Measurements from ENCODE around the gene KCNK13. TPM values are rescaled to one million over a fixed set of nuclear protein-coding genes. Genes with fewer than 3 reads are reported as not detected.

Gene KCNK13
- total and polyA plus RNA-seq, 3 experiments from 2014 or later = 0.09 to 0.16 TPM; not detected in 1

DNA sequence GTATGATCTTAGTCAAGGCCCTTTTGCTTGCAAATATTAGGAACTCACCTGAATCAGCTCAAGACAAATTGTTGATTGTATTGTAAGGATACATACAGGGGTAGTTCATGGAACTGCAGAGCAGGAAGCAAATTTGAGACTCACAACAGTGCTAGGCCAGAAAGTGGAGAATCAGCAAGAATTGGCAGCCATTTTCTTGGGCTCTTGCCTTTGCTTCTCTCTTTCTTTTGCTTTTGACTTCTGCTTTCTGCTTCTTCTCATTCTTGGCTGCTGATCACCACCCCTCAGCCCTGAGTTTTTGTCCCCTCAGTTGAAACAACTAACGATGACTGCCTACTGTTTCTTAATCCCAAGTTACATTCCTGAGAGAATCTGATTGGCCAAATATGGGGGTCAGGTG is 34.8 kb downstream of the KCNK13 start:
- H3K27ac Mint-ChIP-seq = no peak overlapping the region
- Histone ChIP-seq H3K4me3 (ENCODE audit: low read length) (no peak overlapping the region), H3K27ac (ENCODE audit: low read depth, low read length) (no peak overlapping the region), H3K36me3 (ENCODE audit: insufficient read depth, low read length) (no peaks in the 10 kb centered on the region), H3K9me3 (ENCODE audit: low read length) (no peaks in the 10 kb centered on the region), H3K27me3 (ENCODE audit: insufficient read depth, low read length, poor library complexity, severe bottlenecking) (no peaks in the 10 kb centered on the region), H3K4me1 (ENCODE audit: insufficient read depth, low read length) (no peaks in the 10 kb centered on the region)
- peaks cover 0 to under 1% (median 0%) of the 10 kb centered on the region in 3 donors for H3K36me3 Mint-ChIP-seq
- DNase-seq = no peak
- peaks cover 8 to 30% of the 10 kb centered on the region in 2 donors for H3K27me3 Mint-ChIP-seq
- no peaks in the 10 kb centered on the region for H3K9me3 Mint-ChIP-seq
- H3K4me3 Mint-ChIP-seq = no peak overlapping the region
- H3K4me1 Mint-ChIP-seq = no peaks in the 10 kb centered on the region
- POLR2A ChIA-PET = no interaction called here
- CTCF ChIA-PET = no interaction called here

DNA sequence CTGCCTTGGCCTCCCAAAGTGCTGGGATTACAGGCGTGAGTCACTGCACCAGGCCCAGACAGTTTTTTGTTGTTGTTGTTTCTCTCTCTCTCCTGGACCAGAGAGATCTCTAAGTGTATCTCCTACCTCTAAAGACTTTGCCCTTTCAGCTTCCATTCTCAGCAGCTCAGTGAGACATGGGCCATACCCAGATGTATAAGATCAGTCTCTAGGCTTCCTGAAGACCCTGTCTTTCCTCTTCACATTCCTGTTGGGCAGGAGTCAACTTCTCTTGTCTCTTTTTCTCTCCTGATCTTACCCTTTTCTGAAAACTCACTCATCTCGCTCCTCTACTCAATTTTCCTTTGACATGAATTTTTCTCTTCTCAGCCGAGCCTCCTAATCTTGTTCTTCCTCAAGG is 42.0 kb downstream of the KCNK13 start:
- no peaks in the 10 kb centered on the region for H3K36me3 Mint-ChIP-seq

DNA sequence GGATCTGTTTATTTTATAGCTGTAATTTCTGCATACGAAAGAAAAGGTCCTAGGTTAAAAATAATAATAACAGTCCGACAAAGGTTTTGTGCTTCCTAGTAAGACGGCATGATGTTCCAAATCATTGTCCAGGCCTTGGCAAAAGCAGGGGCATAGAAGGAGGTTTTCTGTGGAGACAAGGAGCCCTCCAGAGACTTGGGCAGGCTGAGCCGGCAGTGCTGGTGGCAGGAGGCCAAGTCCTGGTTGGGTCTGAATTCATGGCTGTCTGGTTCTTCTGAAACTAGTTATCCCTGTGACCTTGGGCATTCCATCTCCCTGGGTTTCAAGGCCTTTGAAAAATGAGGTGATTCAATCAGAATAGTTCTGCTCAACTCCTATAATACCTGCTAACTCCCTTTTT is 44.0 kb downstream of the KCNK13 start:
- Histone ChIP-seq H3K36me3 (ENCODE audit: insufficient read depth, low read length) (no peaks in the 10 kb centered on the region), H3K27ac (ENCODE audit: low read depth, low read length) (no peak overlapping the region), H3K4me3 (ENCODE audit: low read length) (no peak overlapping the region), H3K9me3 (ENCODE audit: low read length) (no peaks in the 10 kb centered on the region), H3K27me3 (ENCODE audit: insufficient read depth, low read length, poor library complexity, severe bottlenecking) (no peaks in the 10 kb centered on the region), H3K4me1 (ENCODE audit: insufficient read depth, low read length) (no peaks in the 10 kb centered on the region)
- DNase-seq = no peak
- Mint-ChIP-seq H3K4me3 (no peak overlapping the region), H3K27ac (no peak overlapping the region), H3K9me3 (peaks cover 0 to 2% (median 0%) of the 10 kb centered on the region in 5 donors), H3K4me1 (no peaks in the 10 kb centered on the region), H3K27me3 (peaks cover 9 to 16% of the 10 kb centered on the region in 2 donors), H3K36me3 (no peaks in the 10 kb centered on the region)
- ChIA-PET POLR2A (no interaction called here), CTCF (no interaction called here)

More for the DNA sequence above, 42.0 kb downstream of the KCNK13 start:
- no peak overlapping the region for H3K4me3 ChIP-seq (ENCODE audit: low read length)
- ChIA-PET CTCF (no interaction called here), POLR2A (no interaction called here)
- Mint-ChIP-seq H3K9me3 (peaks cover 0 to 2% (median 0%) of the 10 kb centered on the region in 5 donors), H3K4me3 (no peak overlapping the region), H3K4me1 (no peaks in the 10 kb centered on the region), H3K27me3 (peaks cover 9 to 12% of the 10 kb centered on the region in 2 donors), H3K27ac (no peak overlapping the region)
- no peak for DNase-seq
- no peaks in the 10 kb centered on the region for H3K27me3 ChIP-seq (ENCODE audit: insufficient read depth, low read length, poor library complexity, severe bottlenecking)
- no peaks in the 10 kb centered on the region for H3K36me3 ChIP-seq (ENCODE audit: insufficient read depth, low read length)
- H3K9me3 ChIP-seq (ENCODE audit: low read length) = no peaks in the 10 kb centered on the region
- no peak overlapping the region for H3K27ac ChIP-seq (ENCODE audit: low read depth, low read length)
- no peaks in the 10 kb centered on the region for H3K4me1 ChIP-seq (ENCODE audit: insufficient read depth, low read length)

DNA sequence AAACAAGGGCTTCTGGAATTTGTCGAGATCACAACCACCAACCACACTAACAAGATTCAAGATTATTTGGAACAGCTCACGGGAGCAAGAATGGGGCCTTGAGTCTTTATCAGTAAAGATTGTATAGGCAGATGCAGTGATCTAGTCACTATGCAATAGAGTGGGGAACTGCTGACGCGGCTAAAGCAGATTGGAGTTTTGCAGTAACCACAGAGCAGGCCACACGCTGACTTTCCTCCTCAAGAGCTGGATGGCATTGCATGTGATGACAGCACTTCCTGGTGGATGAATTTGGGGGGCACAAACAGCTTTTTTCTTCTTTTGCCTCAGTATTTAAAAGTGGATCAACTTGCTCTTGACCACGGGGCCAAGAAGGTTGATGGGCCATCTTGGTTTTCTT is 46.0 kb downstream of the KCNK13 start:
- no peak for DNase-seq
- Mint-ChIP-seq H3K27me3 (peaks cover 11 to 33% of the 10 kb centered on the region in 2 donors), H3K36me3 (no peaks in the 10 kb centered on the region), H3K4me3 (no peak overlapping the region), H3K9me3 (peaks cover 0 to 2% (median 0%) of the 10 kb centered on the region in 5 donors), H3K27ac (no peak overlapping the region), H3K4me1 (no peaks in the 10 kb centered on the region)
- no peak overlapping the region for H3K4me3 ChIP-seq (ENCODE audit: low read length)
- peaks cover 7% of the 10 kb centered on the region for H3K27me3 ChIP-seq (ENCODE audit: insufficient read depth, low read length, poor library complexity, severe bottlenecking)
- H3K4me1 ChIP-seq (ENCODE audit: insufficient read depth, low read length) = no peaks in the 10 kb centered on the region
- H3K9me3 ChIP-seq (ENCODE audit: low read length) = no peaks in the 10 kb centered on the region
- ChIA-PET CTCF (no interaction called here), POLR2A (no interaction called here)
- no peak overlapping the region for H3K27ac ChIP-seq (ENCODE audit: low read depth, low read length)
- no peaks in the 10 kb centered on the region for H3K36me3 ChIP-seq (ENCODE audit: insufficient read depth, low read length)

DNA sequence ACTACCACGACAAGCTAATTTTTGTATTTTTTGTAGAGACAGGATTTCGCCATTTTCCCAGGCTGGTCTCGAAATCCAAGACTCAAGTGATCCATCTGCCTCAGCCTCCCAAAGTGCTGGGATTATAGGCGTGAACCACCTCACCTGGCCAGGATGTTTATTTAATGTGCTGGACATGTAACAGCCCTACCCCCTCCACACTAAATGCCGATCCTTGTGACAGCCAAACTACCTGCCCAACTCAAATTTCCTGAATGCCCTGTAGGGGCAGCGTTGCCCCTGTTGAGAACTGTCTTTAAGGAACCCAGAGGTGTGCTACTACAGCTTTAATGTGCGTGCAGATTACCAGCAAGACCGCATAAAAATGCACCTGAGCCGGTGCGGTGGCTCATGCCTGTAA is 48.1 kb downstream of the KCNK13 start:
- no peaks in the 10 kb centered on the region for H3K36me3 Mint-ChIP-seq
- Histone ChIP-seq H3K27me3 (ENCODE audit: insufficient read depth, low read length, poor library complexity, severe bottlenecking) (peaks cover 7% of the 10 kb centered on the region), H3K4me3 (ENCODE audit: low read length) (no peak overlapping the region), H3K4me1 (ENCODE audit: insufficient read depth, low read length) (no peaks in the 10 kb centered on the region), H3K27ac (ENCODE audit: low read depth, low read length) (no peak overlapping the region), H3K9me3 (ENCODE audit: low read length) (no peaks in the 10 kb centered on the region), H3K36me3 (ENCODE audit: insufficient read depth, low read length) (no peaks in the 10 kb centered on the region)
- H3K4me1 Mint-ChIP-seq = no peaks in the 10 kb centered on the region
- no peak for DNase-seq
- peaks cover 11 to 36% of the 10 kb centered on the region in 2 donors for H3K27me3 Mint-ChIP-seq
- no peak overlapping the region for H3K4me3 Mint-ChIP-seq
- CTCF ChIA-PET = no interaction called here
- POLR2A ChIA-PET = no interaction called here
- H3K9me3 Mint-ChIP-seq = no peaks in the 10 kb centered on the region
- no peak overlapping the region for H3K27ac Mint-ChIP-seq

DNA sequence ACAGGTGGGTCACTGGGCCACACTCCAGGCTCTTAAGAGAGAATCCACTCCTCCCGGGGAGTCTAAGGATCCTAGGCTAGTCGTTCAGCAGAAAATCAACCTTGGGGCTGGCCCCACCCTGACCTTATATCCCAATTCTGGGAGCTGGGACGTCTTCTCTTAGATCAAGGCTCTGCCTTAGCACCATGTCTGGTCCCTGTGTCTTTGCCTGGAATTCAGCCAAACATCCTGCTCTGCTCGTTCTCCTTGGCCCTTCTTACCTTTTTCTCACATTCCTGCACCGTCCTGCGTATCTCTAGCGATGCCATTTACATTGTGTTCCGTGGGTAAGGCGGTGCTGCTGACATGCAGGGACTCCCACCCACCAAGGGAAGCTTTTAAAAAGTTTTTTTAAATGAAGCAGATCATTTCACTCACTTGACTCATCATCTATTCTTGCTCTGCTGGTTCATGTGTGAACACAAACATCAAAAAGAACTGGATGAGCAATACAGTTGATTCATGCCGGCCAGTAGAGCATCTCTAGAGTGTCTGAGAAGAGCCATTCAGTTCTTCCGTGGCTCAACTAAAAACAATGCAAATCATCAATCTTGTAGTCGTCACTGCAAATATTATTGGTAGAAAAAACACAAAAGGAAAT is 50.2 kb downstream of the KCNK13 start:
- no peaks in the 10 kb centered on the region for H3K9me3 Mint-ChIP-seq
- H3K36me3 ChIP-seq (ENCODE audit: insufficient read depth, low read length) = no peaks in the 10 kb centered on the region
- no peak overlapping the region for H3K27ac Mint-ChIP-seq
- H3K27me3 ChIP-seq (ENCODE audit: insufficient read depth, low read length, poor library complexity, severe bottlenecking) = peaks cover 7% of the 10 kb centered on the region
- no peaks in the 10 kb centered on the region for H3K9me3 ChIP-seq (ENCODE audit: low read length)
- peaks cover 10 to 52% of the 10 kb centered on the region in 2 donors for H3K27me3 Mint-ChIP-seq
- ChIA-PET CTCF (no interaction called here), POLR2A (no interaction called here)
- H3K4me3 ChIP-seq (ENCODE audit: low read length) = no peak overlapping the region
- no peaks in the 10 kb centered on the region for H3K4me1 ChIP-seq (ENCODE audit: insufficient read depth, low read length)
- no peak for DNase-seq
- H3K36me3 Mint-ChIP-seq = no peaks in the 10 kb centered on the region
- no peak overlapping the region for H3K4me3 Mint-ChIP-seq
- no peaks in the 10 kb centered on the region for H3K4me1 Mint-ChIP-seq
- H3K27ac ChIP-seq (ENCODE audit: low read depth, low read length) = no peak overlapping the region

DNA sequence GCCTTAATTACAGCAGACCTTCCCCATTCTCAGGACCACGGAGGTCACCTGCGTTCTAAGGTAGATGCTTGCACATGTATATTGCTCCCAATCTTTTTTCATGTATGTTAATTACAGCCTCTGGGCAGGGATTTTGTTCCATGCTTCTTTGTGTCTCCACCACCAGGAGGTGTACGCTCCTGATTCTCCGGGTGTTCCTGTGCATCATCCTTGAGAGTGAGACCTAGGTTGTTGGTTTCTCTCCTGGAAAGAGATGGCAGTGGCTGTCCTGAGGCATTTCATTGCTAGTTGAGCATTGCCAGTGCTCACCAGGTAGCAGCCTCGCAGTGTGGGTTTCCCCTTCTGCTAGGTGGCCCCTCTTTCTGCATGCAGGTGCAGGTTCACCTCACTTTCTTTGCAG is 52.8 kb downstream of the KCNK13 start:
- H3K9me3 Mint-ChIP-seq = no peaks in the 10 kb centered on the region
- CTCF ChIA-PET = no interaction called here
- POLR2A ChIA-PET = no interaction called here
- H3K27me3 Mint-ChIP-seq = peaks cover 8 to 62% of the 10 kb centered on the region in 2 donors
- H3K27ac Mint-ChIP-seq = no peak overlapping the region
- Histone ChIP-seq H3K27me3 (ENCODE audit: insufficient read depth, low read length, poor library complexity, severe bottlenecking) (peaks cover 7% of the 10 kb centered on the region), H3K9me3 (ENCODE audit: low read length) (no peaks in the 10 kb centered on the region), H3K4me1 (ENCODE audit: insufficient read depth, low read length) (no peaks in the 10 kb centered on the region), H3K4me3 (ENCODE audit: low read length) (no peak overlapping the region), H3K27ac (ENCODE audit: low read depth, low read length) (no peak overlapping the region), H3K36me3 (ENCODE audit: insufficient read depth, low read length) (no peaks in the 10 kb centered on the region)
- H3K36me3 Mint-ChIP-seq = no peaks in the 10 kb centered on the region
- no peaks in the 10 kb centered on the region for H3K4me1 Mint-ChIP-seq
- H3K4me3 Mint-ChIP-seq = no peak overlapping the region
- DNase-seq = no peak

DNA sequence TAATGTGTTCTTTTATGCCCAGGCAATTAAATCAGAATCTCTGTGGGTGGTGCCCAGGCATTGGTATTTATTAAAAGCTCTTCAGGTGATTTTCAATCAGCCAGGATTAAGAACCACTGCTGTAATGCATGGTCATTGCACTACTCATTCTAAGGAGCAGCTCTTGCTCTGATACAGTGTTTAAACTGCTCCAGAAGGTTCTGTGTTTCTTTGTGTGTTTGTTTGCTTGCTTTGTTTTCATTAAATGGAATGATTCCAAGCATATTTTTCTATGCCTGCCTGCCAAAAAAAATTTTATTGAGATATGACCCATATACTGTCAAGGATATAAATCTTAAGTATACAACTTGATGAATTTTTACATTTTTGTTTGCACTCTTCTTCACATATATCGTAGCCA is 54.0 kb downstream of the KCNK13 start:
- Mint-ChIP-seq H3K27me3 (peaks cover 8 to 57% of the 10 kb centered on the region in 2 donors), H3K9me3 (no peaks in the 10 kb centered on the region), H3K4me3 (no peak overlapping the region), H3K27ac (no peak overlapping the region), H3K4me1 (no peaks in the 10 kb centered on the region), H3K36me3 (no peaks in the 10 kb centered on the region)
- no peak for DNase-seq
- ChIA-PET POLR2A (no interaction called here), CTCF (no interaction called here)
- Histone ChIP-seq H3K27me3 (ENCODE audit: insufficient read depth, low read length, poor library complexity, severe bottlenecking) (peaks cover 7% of the 10 kb centered on the region), H3K9me3 (ENCODE audit: low read length) (no peaks in the 10 kb centered on the region), H3K27ac (ENCODE audit: low read depth, low read length) (no peak overlapping the region), H3K36me3 (ENCODE audit: insufficient read depth, low read length) (no peaks in the 10 kb centered on the region), H3K4me3 (ENCODE audit: low read length) (no peak overlapping the region), H3K4me1 (ENCODE audit: insufficient read depth, low read length) (no peaks in the 10 kb centered on the region)

DNA sequence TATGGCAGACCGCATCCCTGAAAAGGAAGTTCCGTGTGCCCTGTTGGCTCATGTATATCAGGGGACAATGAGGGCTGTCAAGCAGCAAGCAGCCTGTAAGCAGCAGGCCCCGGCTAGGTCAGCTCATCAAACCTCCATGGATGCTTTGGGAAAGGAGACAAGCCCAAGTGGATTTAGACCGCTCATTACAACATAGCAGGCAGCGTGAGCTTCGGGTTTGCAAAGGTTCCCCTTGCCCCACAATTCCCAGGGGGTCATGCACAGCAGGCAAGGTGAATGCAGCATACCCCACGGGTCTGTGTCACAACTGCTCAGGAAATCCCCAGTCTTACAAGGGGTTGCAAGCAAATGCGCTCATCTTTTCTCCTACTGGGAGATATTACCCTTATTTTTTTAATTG is 54.6 kb downstream of the KCNK13 start:
- no peaks in the 10 kb centered on the region for H3K9me3 ChIP-seq (ENCODE audit: low read length)
- no peaks in the 10 kb centered on the region for H3K4me1 ChIP-seq (ENCODE audit: insufficient read depth, low read length)
- H3K4me1 Mint-ChIP-seq = no peaks in the 10 kb centered on the region
- H3K27ac ChIP-seq (ENCODE audit: low read depth, low read length) = no peak overlapping the region
- no peak for DNase-seq
- peaks cover 8 to 53% of the 10 kb centered on the region in 2 donors for H3K27me3 Mint-ChIP-seq
- H3K27ac Mint-ChIP-seq = no peak overlapping the region
- H3K4me3 ChIP-seq (ENCODE audit: low read length) = no peak overlapping the region
- no peaks in the 10 kb centered on the region for H3K36me3 Mint-ChIP-seq
- peaks cover 7% of the 10 kb centered on the region for H3K27me3 ChIP-seq (ENCODE audit: insufficient read depth, low read length, poor library complexity, severe bottlenecking)
- CTCF ChIA-PET = no interaction called here
- H3K9me3 Mint-ChIP-seq = no peaks in the 10 kb centered on the region
- no peak overlapping the region for H3K4me3 Mint-ChIP-seq
- POLR2A ChIA-PET = no interaction called here
- H3K36me3 ChIP-seq (ENCODE audit: insufficient read depth, low read length) = no peaks in the 10 kb centered on the region
